ENCODE measurements around the gene MPL. TPM values are rescaled to one million over a fixed set of nuclear protein-coding genes. Genes with fewer than 3 reads are reported as not detected.

MPL gene
- total and polyA plus RNA-seq, 2 of the 8 experiments (the other 6 are each of a cell fraction or from before 2014, with no cell fraction given) = 0.08 TPM; not detected in 1

DNA sequence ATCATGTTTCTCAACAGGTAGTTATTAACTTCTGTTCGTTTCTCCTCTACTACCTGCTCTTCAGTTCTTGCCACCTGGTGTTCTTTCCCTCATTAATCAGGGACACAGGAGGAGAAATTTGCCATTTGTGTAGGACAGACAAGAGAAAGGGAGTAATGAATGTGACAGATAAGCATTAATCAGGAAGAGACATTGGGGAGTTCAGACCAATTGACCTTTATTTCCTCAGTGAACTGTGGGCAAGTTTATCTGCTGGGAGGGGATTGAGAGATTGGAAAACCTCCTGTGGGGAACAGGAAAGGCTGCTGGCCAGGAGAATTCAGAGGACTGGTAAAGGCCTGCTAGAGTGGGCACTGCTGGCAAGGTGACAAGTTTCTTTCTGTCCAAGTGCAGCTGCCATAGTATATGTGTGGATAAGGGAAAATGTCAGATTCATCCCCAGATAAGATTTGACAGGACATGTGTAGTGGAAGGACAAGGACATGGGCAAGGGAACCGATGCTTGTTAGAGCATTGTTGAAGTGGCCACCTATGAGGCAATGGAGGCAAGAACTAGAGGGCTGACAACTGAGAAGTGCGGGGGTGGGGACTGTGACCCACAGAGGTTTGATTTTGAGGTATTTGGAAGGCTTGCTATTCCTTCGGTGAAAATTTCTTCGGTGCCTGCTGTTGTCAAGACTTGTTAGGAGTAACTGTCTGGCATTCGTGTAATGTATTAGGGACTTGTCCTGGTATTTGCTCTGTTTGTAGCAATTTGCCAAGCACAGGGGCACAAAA lies 64.7 kb downstream of the MPL start:
- Histone ChIP-seq H4K5ac (ENCODE audit: insufficient read length, low read depth, low read length) (no peak overlapping the region), H2BK5ac (ENCODE audit: low read depth, low read length) (no peak overlapping the region), H3K79me2 (ENCODE audit: control insufficient read depth in 1 of 2, insufficient read depth in 2 of 2, low read length in 2 of 2) (no peaks in the 10 kb centered on the region), H3K79me1 (ENCODE audit: low read depth, low read length) (no peaks in the 10 kb centered on the region), H2BK15ac (ENCODE audit: low read length) (no peak overlapping the region), H3K23ac (ENCODE audit: insufficient read length) (no peak overlapping the region), H3K9ac (replicated peaks in 1 of 4; ENCODE audit: extremely low read depth in 1 of 4, low read depth in 3 of 4, low read length in 3 of 4) (no peak overlapping the region), H4K20me1 (replicated peaks in 1 of 2; ENCODE audit: control insufficient read depth in 1 of 2, insufficient read depth in 2 of 2, low read length in 2 of 2) (no peaks in the 10 kb centered on the region), H3K56ac (replicated peaks; ENCODE audit: insufficient read length, low read depth, low read length) (no peak overlapping the region), H3K14ac (ENCODE audit: insufficient read length) (no peak overlapping the region), H2BK12ac (ENCODE audit: low read depth, low read length) (no peak overlapping the region), H2BK120ac (replicated peaks; ENCODE audit: low read depth, low read length) (no peak overlapping the region), H2BK20ac (ENCODE audit: low read length) (no peak overlapping the region), H2AK5ac (ENCODE audit: low read depth, low read length) (no peak overlapping the region), H3K4me1 (replicated peaks in 1 of 4; ENCODE audit: control insufficient read depth in 3 of 4, insufficient read depth in 4 of 4, low read length in 3 of 4) (no peaks in the 10 kb centered on the region), H2AFZ (ENCODE audit: low read length) (no peak overlapping the region), H3K27me3 (replicated peaks in 1 of 4; ENCODE audit: control insufficient read depth in 3 of 4, extremely low read depth in 1 of 4, insufficient read depth in 3 of 4, low read length in 3 of 4) (no peaks in the 10 kb centered on the region), H3K18ac (ENCODE audit: extremely low read depth, low read length) (no peak overlapping the region), H3K4ac (replicated peaks; ENCODE audit: insufficient read length, low read depth, low read length) (no peak overlapping the region), H4K91ac (replicated peaks; ENCODE audit: insufficient read length, low read length) (no peak overlapping the region), H3K4me2 (ENCODE audit: insufficient read depth in 1 of 2, low read depth in 2 of 2, low read length in 2 of 2) (no peak overlapping the region), H4K8ac (ENCODE audit: extremely low read depth, insufficient read depth, low read length) (no peak overlapping the region), H3K23me2 (ENCODE audit: low read depth, low read length) (no peaks in the 10 kb centered on the region), H3K4me3 (ENCODE audit: extremely low read depth in 1 of 4, insufficient read depth in 2 of 4, low read depth in 3 of 4, low read length in 4 of 4) (no peak overlapping the region), H3K9me3 (ENCODE audit: insufficient read depth in 2 of 2, low read depth in 1 of 2, low read length in 1 of 2) (no peaks in the 10 kb centered on the region), H3K36me3 (ENCODE audit: control insufficient read depth in 2 of 4, insufficient read depth in 4 of 4, low read length in 3 of 4) (peaks cover 0 to 19% (median 2%) of the 10 kb centered on the region in 4 experiments; a peak in 4 of 8 replicates), H3K27ac (ENCODE audit: low read depth, low read length) (no peak overlapping the region)
- DNase-seq (ENCODE audit: low read depth in 1 of 2, low spot score in 2 of 2) (no peak), FAIRE-seq (no peak)
- POLR2A ChIA-PET (ENCODE audit: partially characterized antibody) = no interaction called here
- 85% methylated on average over 6 of the region's 6 CpGs; no CpG with 5 or more reads in 1 of the 2 experiments for WGBS, 2 experiments (ENCODE audit: extremely low coverage in 1 of 2, insufficient coverage in 1 of 2, insufficient read length in 1 of 2, insufficient replicate concordance in 2 of 2, low coverage in 1 of 2, low lambda C conversion rate in 2 of 2, missing lambda C conversion rate in 1 of 2)
- CTCF ChIA-PET (ENCODE audit: partially characterized antibody) = interaction anchor here (0.6 to 4.5 kb wide), 5 partner anchors 11 to 1566 kb away, joined by 3 to 21 read pairs (median 3); no protein-coding TSS in a partner anchor
- TF ChIP-seq USF2 (IDR thresholded peaks at IDR 0.05; ENCODE audit: low read length) = no peak
- no peak for TF ChIP-seq ZNF274 (IDR thresholded peaks at IDR 0.05; ENCODE audit: borderline replicate concordance, extremely low read depth, low read length)
- no peak for TF ChIP-seq CBX8 (IDR thresholded peaks at IDR 0.05; ENCODE audit: borderline replicate concordance, low read depth, low read length)
- TF ChIP-seq SP1 (IDR thresholded peaks at IDR 0.05; ENCODE audit: low read depth, low read length) = no peak
- no peak for TF ChIP-seq RFX5 (IDR thresholded peaks at IDR 0.05; ENCODE audit: borderline replicate concordance, low read depth, low read length)
- TF ChIP-seq SIX5 (IDR thresholded peaks at IDR 0.05; ENCODE audit: low read depth, low read length) = no peak
- TF ChIP-seq RBBP5 (IDR thresholded peaks at IDR 0.05; ENCODE audit: borderline replicate concordance, low read depth, low read length) = no peak
- no peak for TF ChIP-seq PHF8 (conservative IDR thresholded peaks at IDR 0.05; ENCODE audit: low read depth, low read length)
- TF ChIP-seq MAFK (IDR thresholded peaks at IDR 0.05; ENCODE audit: low read depth, low read length) = no peak
- no peak for TF ChIP-seq BACH1 (IDR thresholded peaks at IDR 0.05; ENCODE audit: low read length)
- no peak for TF ChIP-seq CTBP2 (IDR thresholded peaks at IDR 0.05; ENCODE audit: borderline replicate concordance, insufficient read depth, insufficient read length, low read length)
- TF ChIP-seq RXRA (IDR thresholded peaks at IDR 0.05; ENCODE audit: insufficient read depth, low read depth, low read length) = no peak
